Measurements from ENCODE around the gene KCTD20.

- TF ChIP-seq CTCF (IDR thresholded peaks at IDR 0.05; ENCODE audit: insufficient read depth, low read length) (no peak), GABPA (IDR thresholded peaks at IDR 0.05; ENCODE audit: low read depth) (no peak)
Observed at GRCh38 chr6:36487698-36488097, 44.9 kb downstream of the KCTD20 start.
